Right cardiac atrium (tissue), 5 donors: ENCODE results near the gene C19orf47. TPM values are rescaled to one million over a fixed set of nuclear protein-coding genes. Genes with fewer than 3 reads are reported as not detected.

ENCODE experiments used
- microRNA-seq, 2 donors: library from miRNA; unstranded; fragments of <30 nt; microRNA quantifications; one replicate each; pipeline ENCODE4 v1.2.0, GENCODE V29; 2020 to 2021
- polyA plus RNA-seq: library from polyadenylated mRNA; stranded (reverse); fragments of 200-250 nt; gene quantifications from one replicate; pipeline ENCODE4 v1.2.3, GENCODE V29; 2013
- total RNA-seq, 4 donors: library from RNA; stranded (reverse); fragmentation: NEBNext Ultra II Directional; extraction: Animal tissue kit (Norgen Biotek cat#: 25700); gene quantifications; one replicate each; pipeline ENCODE4 v1.2.1, GENCODE V29; 2021
- donor health status: healthy with polysubstance abuse.
- donor health status: DM: no; HTN: yes; CAD: no.
- donor health status: DM: no; HTN: no; CAD: no.
- donor health status: DM: no; HTN: yes; CAD: no; lungs with severe emphysema.
- donor health status: DM: yes; HTN: yes; CAD: no.

The C19orf47 gene
- total and polyA plus RNA-seq, 5 donors, result 116 to 194 (median 158) TPM

Small RNA genes within 50 kb of the gene (microRNA-seq; reads per million reads assigned to microRNA genes)
- 16.4 to 19.8 reads per million in 2 donors for gene MIR641
- 0 reads per million in 2 donors for gene MIR6796

Other genes starting within 250 kb of the C19orf47 start
- 10 to 100 TPM; 16.9 to 22.6 (median 20.2) TPM for gene MAP3K10, start 157.0 kb downstream of the C19orf47 start, total RNA-seq
- 25.3 TPM for gene MAP3K10, start 157.0 kb downstream of the C19orf47 start, polyA plus RNA-seq
- gene TTC9B, start 130.0 kb downstream of the C19orf47 start, total RNA-seq, result not detected
- 0.11 TPM for gene TTC9B, start 130.0 kb downstream of the C19orf47 start, polyA plus RNA-seq
- under 1 TPM; 0.23 to 0.41 (median 0.30) TPM for gene CCNP, start 121.7 kb downstream of the C19orf47 start, total RNA-seq
- 0.25 TPM for gene CCNP, start 121.7 kb downstream of the C19orf47 start, polyA plus RNA-seq
- 100 to 1,000 TPM; 119 to 131 (median 125) TPM for gene AKT2, start 63.1 kb downstream of the C19orf47 start, total RNA-seq
- gene AKT2, start 63.1 kb downstream of the C19orf47 start, polyA plus RNA-seq, result 94.9 TPM
- gene PLD3, start 298 bp upstream of the C19orf47 start, total RNA-seq, result 100 to 1,000 TPM; 197 to 235 (median 223) TPM
- 180 TPM for gene PLD3, start 298 bp upstream of the C19orf47 start, polyA plus RNA-seq
- under 1 TPM in 1 of 4 donors, not detected in 3; 0.11 TPM for gene HIPK4, start 41.8 kb upstream of the C19orf47 start, total RNA-seq
- gene HIPK4, start 41.8 kb upstream of the C19orf47 start, polyA plus RNA-seq, result 0.05 TPM
- gene PRX, start 65.0 kb upstream of the C19orf47 start, total RNA-seq, result 1 to 10 TPM; 3.2 to 7.1 (median 4.8) TPM
- gene PRX, start 65.0 kb upstream of the C19orf47 start, polyA plus RNA-seq, result 5.7 TPM
- gene SERTAD1, start 77.6 kb upstream of the C19orf47 start, total RNA-seq, result 10 to 100 TPM in 2 of 4 donors, 1 to 10 TPM in 2; 8.9 to 14.4 (median 9.7) TPM
- gene SERTAD1, start 77.6 kb upstream of the C19orf47 start, polyA plus RNA-seq, result 18.4 TPM
- 10 to 100 TPM; 31.5 to 48.2 (median 36.9) TPM for gene SERTAD3, start 95.9 kb upstream of the C19orf47 start, total RNA-seq
- 36.2 TPM for gene SERTAD3, start 95.9 kb upstream of the C19orf47 start, polyA plus RNA-seq
- gene BLVRB, start 117.3 kb upstream of the C19orf47 start, total RNA-seq, result 100 to 1,000 TPM in 1 of 4 donors, 10 to 100 TPM in 3; 72.0 to 102 (median 86.2) TPM
- 109 TPM for gene BLVRB, start 117.3 kb upstream of the C19orf47 start, polyA plus RNA-seq
- 1 to 10 TPM; 3.2 to 6.4 (median 5.5) TPM for gene SPTBN4, start 118.6 kb upstream of the C19orf47 start, total RNA-seq
- gene SPTBN4, start 118.6 kb upstream of the C19orf47 start, polyA plus RNA-seq, result 4.3 TPM
- 10 to 100 TPM; 19.7 to 23.0 (median 20.4) TPM for gene SHKBP1, start 228.5 kb upstream of the C19orf47 start, total RNA-seq
- 22.8 TPM for gene SHKBP1, start 228.5 kb upstream of the C19orf47 start, polyA plus RNA-seq